Esophagus squamous epithelium (tissue), 4 donors: ENCODE data around the gene ATP8A2.

ENCODE experiments used
- CTCF ChIP-seq, 6 experiments: fragments of 450-650 bp in 4 of 6; fragments of 200-600 bp in 2 of 6; sonication (generic) in 2 of 6; IDR thresholded peaks; one replicate each; pipeline ENCODE4 v1.5.1; 2016 to 2019; ENCODE audit warnings: antibody characterized with exemption in 6 of 6, mild to moderate bottlenecking in 4 of 6, moderate library complexity in 4 of 6
- POLR2A ChIP-seq, 4 donors: fragments of 450-650 bp; IDR thresholded peaks; one replicate each; pipeline ENCODE4 v1.6.1; 2017; ENCODE audit warnings: antibody characterized with exemption in 4 of 4, mild to moderate bottlenecking in 4 of 4, moderate library complexity in 3 of 4

GRCh38 chr13:26036383-26036782, 664.6 kb downstream of the ATP8A2 start:
- TF ChIP-seq CTCF (IDR thresholded peaks at IDR 0.05) (no peak), POLR2A (IDR thresholded peaks at IDR 0.05) (no peak)
